H9 (cell line): ENCODE data around the gene RAI2. TPM values are rescaled to one million over a fixed set of nuclear protein-coding genes. Genes with fewer than 3 reads are reported as not detected.

Experiments used
- DNase-seq: peaks from one replicate; pipeline ENCODE4 v3.0.0-alpha.2; 2017
- H2AFZ ChIP-seq: one replicate; pipeline ENCODE4 v1.6.1; 2013; ENCODE audit warnings: mild to moderate bottlenecking, low read length, control low read depth, moderate library complexity
- H2AK5ac ChIP-seq: 2 replicates; pipeline ENCODE4 v1.6.1; 2013; ENCODE audit warnings: low read length, control low read depth, mixed read lengths; ENCODE audit not compliant: insufficient read length
- H2BK120ac ChIP-seq: one replicate; pipeline ENCODE4 v1.6.1; 2013; ENCODE audit warnings: low read depth, mild to moderate bottlenecking, low read length, control low read depth, inconsistent platforms; ENCODE audit not compliant: poor library complexity, severe bottlenecking
- H2BK12ac ChIP-seq: 2 replicates; pipeline ENCODE4 v1.6.1; 2013; ENCODE audit warnings: low read length, control low read depth, mixed read lengths, low read depth; ENCODE audit not compliant: insufficient read length
- H2BK15ac ChIP-seq: 2 replicates; pipeline ENCODE4 v1.6.1; 2013; ENCODE audit warnings: low read depth, low read length, control low read depth
- H2BK20ac ChIP-seq: one replicate; pipeline ENCODE4 v1.6.1; 2013; ENCODE audit warnings: low read depth, mild to moderate bottlenecking, low read length, control low read depth, inconsistent platforms; ENCODE audit not compliant: poor library complexity, severe bottlenecking
- H2BK5ac ChIP-seq: 2 replicates; pipeline ENCODE4 v1.6.1; 2013; ENCODE audit warnings: low read length, control low read depth, mixed read lengths; ENCODE audit not compliant: insufficient read length
- H3K14ac ChIP-seq: 2 replicates; pipeline ENCODE4 v1.6.1; 2013; ENCODE audit warnings: low read length, control low read depth; ENCODE audit not compliant: insufficient read depth
- H3K18ac ChIP-seq: 2 replicates; pipeline ENCODE4 v1.6.1; 2013; ENCODE audit warnings: low read depth, mild to moderate bottlenecking, mixed read lengths, low read length, control low read depth; ENCODE audit not compliant: insufficient read length
- H3K23ac ChIP-seq: 2 replicates; pipeline ENCODE4 v1.6.1; 2013; ENCODE audit warnings: low read length, control low read depth, mixed read lengths, low read depth; ENCODE audit not compliant: insufficient read length
- H3K23me2 ChIP-seq: 2 replicates; pipeline ENCODE4 v1.6.1; 2013; ENCODE audit warnings: low read depth, mild to moderate bottlenecking, mixed read lengths, low read length, control low read depth; ENCODE audit not compliant: insufficient read length, poor library complexity, severe bottlenecking
- H3K27ac ChIP-seq: 2 replicates; pipeline ENCODE4 v1.5.1; 2013; ENCODE audit warnings: low read length, control low read depth, mixed read lengths, low read depth; ENCODE audit not compliant: insufficient read length
- H3K27me3 ChIP-seq: 2 replicates; pipeline ENCODE4 v1.6.1; 2013; ENCODE audit warnings: low read length, control low read depth, inconsistent platforms; ENCODE audit not compliant: insufficient read depth
- H3K4ac ChIP-seq: 2 replicates; pipeline ENCODE4 v1.6.1; 2013; ENCODE audit warnings: low read depth, mild to moderate bottlenecking, control low read depth, inconsistent platforms, low read length, moderate library complexity
- H3K4me1 ChIP-seq: 2 replicates; pipeline ENCODE4 v1.6.1; 2013; ENCODE audit warnings: low read length, control low read depth, inconsistent platforms; ENCODE audit not compliant: insufficient read depth
- H3K4me2 ChIP-seq: 2 replicates; pipeline ENCODE4 v1.6.1; 2013; ENCODE audit warnings: low read length, control low read depth, mixed read lengths; ENCODE audit not compliant: insufficient read length, insufficient read depth
- H3K56ac ChIP-seq: 2 replicates; pipeline ENCODE4 v1.6.1; 2013; ENCODE audit warnings: low read depth, mild to moderate bottlenecking, mixed read lengths, low read length, control low read depth; ENCODE audit not compliant: insufficient read length
- H3K79me1 ChIP-seq: 2 replicates; pipeline ENCODE4 v1.6.1; 2013; ENCODE audit warnings: low read depth, mild to moderate bottlenecking, moderate library complexity, low read length, control low read depth, inconsistent platforms; ENCODE audit not compliant: insufficient read depth, poor library complexity, severe bottlenecking
- H3K79me2 ChIP-seq: 2 replicates; pipeline ENCODE4 v1.6.1; 2013; ENCODE audit warnings: low read length, control low read depth, inconsistent platforms; ENCODE audit not compliant: insufficient read depth
- H3K9ac ChIP-seq: 2 replicates; pipeline ENCODE4 v1.6.1; 2013; ENCODE audit warnings: low read length, control low read depth, mixed read lengths; ENCODE audit not compliant: insufficient read length; ENCODE audit errors: extremely low read depth
- H3K9me3 ChIP-seq: one replicate; pipeline ENCODE4 v1.6.1; 2013; ENCODE audit warnings: low read depth, low read length, inconsistent platforms; ENCODE audit not compliant: control insufficient read depth
- H3T11ph ChIP-seq: one replicate; pipeline ENCODE4 v1.6.1; 2013; ENCODE audit warnings: mild to moderate bottlenecking, low read length, control low read depth, inconsistent platforms
- H4K20me1 ChIP-seq: one replicate; pipeline ENCODE4 v1.6.1; 2013; ENCODE audit not compliant: control insufficient read depth, insufficient read length, insufficient read depth
- H4K5ac ChIP-seq: 2 replicates; pipeline ENCODE4 v1.6.1; 2013; ENCODE audit warnings: low read depth, mild to moderate bottlenecking, mixed read lengths, low read length, control low read depth; ENCODE audit not compliant: insufficient read length
- H4K8ac ChIP-seq: replicated peaks from 2 replicates; pipeline ENCODE4 v1.6.1; 2013; ENCODE audit warnings: low read length, control low read depth, mixed read lengths, low read depth; ENCODE audit not compliant: insufficient read length
- H4K91ac ChIP-seq: 2 replicates; pipeline ENCODE4 v1.6.1; 2013; ENCODE audit warnings: low read depth, mild to moderate bottlenecking, moderate library complexity, mixed read lengths, low read length, control low read depth; ENCODE audit not compliant: insufficient read length
- H3K27ac Mint-ChIP-seq, 3 experiments: 2 replicates in 2 of 3; 3 replicates in 1 of 3; pipeline ENCODE4 v1.8.0; 2020 to 2021; ENCODE audit warnings: mixed read lengths in 3 of 3, mild to moderate bottlenecking in 1 of 3, moderate library complexity in 1 of 3
- H3K27me3 Mint-ChIP-seq: 2 replicates; pipeline ENCODE4 v1.8.0; 2021; ENCODE audit warnings: low read depth, mild to moderate bottlenecking, moderate library complexity, mixed read lengths
- H3K36me3 Mint-ChIP-seq, 3 experiments: 2 replicates in 2 of 3; 3 replicates in 1 of 3; pipeline ENCODE4 v1.8.0; 2020 to 2021; ENCODE audit warnings: low read depth in 3 of 3, mixed read lengths in 3 of 3; ENCODE audit not compliant: insufficient read depth in 1 of 3
- H3K4me1 Mint-ChIP-seq, 2 experiments: 2 replicates each; pipeline ENCODE4 v1.8.0; 2020; ENCODE audit warnings: mixed read lengths in 2 of 2
- H3K4me3 Mint-ChIP-seq, 2 experiments: 2 replicates in 1 of 2; 3 replicates in 1 of 2; pipeline ENCODE4 v1.8.0; 2020 to 2021; ENCODE audit warnings: mild to moderate bottlenecking in 2 of 2, mixed read lengths in 2 of 2, moderate library complexity in 1 of 2
- H3K9me3 Mint-ChIP-seq, 2 experiments: 2 replicates in 1 of 2; 3 replicates in 1 of 2; pipeline ENCODE4 v1.8.0; 2020; ENCODE audit warnings: mild to moderate bottlenecking in 2 of 2, mixed read lengths in 2 of 2, moderate library complexity in 1 of 2
- CTCF ChIP-seq: fragments of 200-600 bp; sonication (generic); conservative IDR thresholded peaks from 3 replicates; pipeline ENCODE4 v1.8.0; 2021; ENCODE audit warnings: antibody characterized with exemption, mild to moderate bottlenecking
- total RNA-seq: library from RNA; stranded (reverse); gene quantifications from 2 replicates; pipeline ENCODE4 v1.2.1, GENCODE V29; 2021

Gene RAI2
- total RNA-seq, 1 experiment from 2014 or later = 0.72 TPM

GRCh38 chrX:17876135-17876534 is 15.0 kb upstream of the RAI2 start:
- no peak overlapping the region for H2BK12ac ChIP-seq
- H3T11ph ChIP-seq = no peak overlapping the region
- Mint-ChIP-seq H3K9me3 (peaks cover 57 to 61% of the 10 kb centered on the region in 2 experiments), H3K4me1 (peaks cover 4% of the 10 kb centered on the region in 2 experiments), H3K27ac (no peak overlapping the region), H3K27me3 (peaks cover 7% of the 10 kb centered on the region), H3K36me3 (no peaks in the 10 kb centered on the region; a peak in 2 of 7 replicates), H3K4me3 (no peak overlapping the region)
- H3K56ac ChIP-seq = no peak overlapping the region
- no peak overlapping the region for H2BK20ac ChIP-seq
- no peak overlapping the region for H3K4ac ChIP-seq
- H3K79me2 ChIP-seq = no peaks in the 10 kb centered on the region
- H4K8ac ChIP-seq = no peak overlapping the region
- no peaks in the 10 kb centered on the region for H3K4me1 ChIP-seq
- no peak overlapping the region for H3K14ac ChIP-seq
- no peak overlapping the region for H4K5ac ChIP-seq
- DNase-seq = no peak
- H3K27me3 ChIP-seq = no peaks in the 10 kb centered on the region
- no peak overlapping the region for H2BK120ac ChIP-seq
- no peak overlapping the region for H4K91ac ChIP-seq
- H3K4me2 ChIP-seq = no peak overlapping the region
- H3K27ac ChIP-seq = no peak overlapping the region
- H2AK5ac ChIP-seq = no peak overlapping the region
- H2AFZ ChIP-seq = no peak overlapping the region
- H3K18ac ChIP-seq = no peak overlapping the region
- no peak overlapping the region for H2BK5ac ChIP-seq
- H3K79me1 ChIP-seq = no peaks in the 10 kb centered on the region
- H3K23ac ChIP-seq = no peak overlapping the region
- H3K23me2 ChIP-seq = no peaks in the 10 kb centered on the region
- peaks cover 11% of the 10 kb centered on the region for H3K9me3 ChIP-seq
- no peak for TF ChIP-seq CTCF
- no peak overlapping the region for H2BK15ac ChIP-seq
- H3K9ac ChIP-seq = no peak overlapping the region
- H4K20me1 ChIP-seq = no peaks in the 10 kb centered on the region
